Esophagus squamous epithelium (tissue), 4 donors: ENCODE results near the gene DOCK2.

Experiments used
- CTCF ChIP-seq, 6 experiments: fragments of 450-650 bp in 4 of 6; fragments of 200-600 bp in 2 of 6; sonication (generic) in 2 of 6; IDR thresholded peaks; one replicate each; pipeline ENCODE4 v1.5.1; 2016 to 2019; ENCODE audit warnings: antibody characterized with exemption in 6 of 6, mild to moderate bottlenecking in 4 of 6, moderate library complexity in 4 of 6
- POLR2A ChIP-seq, 4 donors: fragments of 450-650 bp; IDR thresholded peaks; one replicate each; pipeline ENCODE4 v1.6.1; 2017; ENCODE audit warnings: antibody characterized with exemption in 4 of 4, mild to moderate bottlenecking in 4 of 4, moderate library complexity in 3 of 4

- TF ChIP-seq CTCF (IDR thresholded peaks at IDR 0.05) (no peak), POLR2A (IDR thresholded peaks at IDR 0.05) (no peak)
Observed at GRCh38 chr5:169808118-169808581, 171.1 kb downstream of the DOCK2 start.
